Heart left ventricle (tissue), 16 donors: ENCODE measurements around the gene NCL. TPM values are rescaled to one million over a fixed set of nuclear protein-coding genes. Genes with fewer than 3 reads are reported as not detected.

ENCODE experiments used
- ATAC-seq, 4 donors: fragments of 200-7000 bp; cut with Tn5 transposase; one replicate each; pipeline ENCODE4 v1.9.1; 2020 to 2022; ENCODE audit warnings: moderate library complexity in 4 of 4, mild to moderate bottlenecking in 3 of 4, moderate number of reproducible peaks in 1 of 4
- DNase-seq, 5 donors: peaks; one replicate each; pipeline ENCODE4 v3.0.0-alpha.2; 2020
- H3K27ac ChIP-seq, 12 donors: fragments of 200-600 bp; sonication (generic) in 4 of 12; one replicate each; pipeline versions ENCODE4 v1.5.0 to v1.8.0; 2016 to 2022; ENCODE audit warnings: mild to moderate bottlenecking in 2 of 12
- H3K27me3 ChIP-seq, 9 donors: fragments of 200-600 bp; sonication (generic) in 2 of 9; one replicate each; pipeline versions ENCODE4 v1.5.1 to v1.8.0; 2016 to 2022; ENCODE audit warnings: mild to moderate bottlenecking in 3 of 9
- H3K36me3 ChIP-seq, 9 donors: fragments of 200-600 bp; sonication (generic) in 2 of 9; one replicate each; pipeline versions ENCODE4 v1.5.0 to v1.8.0; 2018 to 2022; ENCODE audit warnings: mild to moderate bottlenecking in 2 of 9
- H3K4me1 ChIP-seq, 12 donors: fragments of 200-600 bp; sonication (generic) in 4 of 12; one replicate each; pipeline versions ENCODE4 v1.5.0 to v1.8.0; 2016 to 2022; ENCODE audit warnings: mild to moderate bottlenecking in 3 of 12
- H3K4me3 ChIP-seq, 12 donors: fragments of 200-600 bp; sonication (generic) in 4 of 12; one replicate each; pipeline versions ENCODE4 v1.5.0 to v1.8.0; 2017 to 2022; ENCODE audit warnings: mild to moderate bottlenecking in 9 of 12, moderate library complexity in 4 of 12
- H3K9me3 ChIP-seq, 12 donors: fragments of 200-600 bp; sonication (generic) in 4 of 12; one replicate each; pipeline versions ENCODE4 v1.5.0 to v1.8.0; 2016 to 2022; ENCODE audit warnings: mild to moderate bottlenecking in 1 of 12
- POLR2A ChIP-seq, 2 donors: fragments of 450-650 bp; IDR thresholded peaks; one replicate each; pipeline ENCODE4 v1.6.1; 2017; ENCODE audit warnings: antibody characterized with exemption in 2 of 2, mild to moderate bottlenecking in 2 of 2, moderate library complexity in 2 of 2
- WGBS, 4 donors: extraction: QIAGEN DNeasy Blood & Tissue Kit in 2 of 4; methylation state at CpG; one replicate each; pipeline versions ENCODE4 v1.1.5 to v1.1.7; 2013 to 2018; 5-methylcytosine and 5-hydroxymethylcytosine counted together
- intact Hi-C, 10 donors: fragments of 100-400 bp; cut with DNase I; formaldehyde crosslinking; loops; one replicate each; pipeline versions ENCODE4 v1.11.1 to v1.14.2; 2022
- polyA plus RNA-seq, 2 donors: library from polyadenylated mRNA; stranded (reverse); fragments of 200-250 nt; gene quantifications; one replicate each; pipeline ENCODE4 v1.2.3, GENCODE V29; 2013
- total RNA-seq, 9 donors: library from RNA; depleted of rRNA in 2 of 9; stranded (reverse); fragments of >200 nt in 2 of 9; fragmentation: NEBNext Ultra II Directional in 3 of 9; extraction: Animal tissue kit (Norgen Biotek cat#: 25700) in 3 of 9; gene quantifications; one replicate each; pipeline versions ENCODE4 v1.1.0 to v1.2.4, GENCODE V29; 2016 to 2023
- TF ChIP-seq, protein P1 (sequence below), 12 donors: fragments of 200-600 bp; sonication (generic) in 4 of 12; IDR thresholded peaks; one replicate each; pipeline versions ENCODE4 v1.5.0 to v1.8.0; 2018 to 2022; ENCODE audit warnings: antibody characterized with exemption in 12 of 12, mild to moderate bottlenecking in 5 of 12
- donor health status: ischemic (EF 13 %, LVEDD 7.1; RV severe dilation, severe dysfunction).
- donor health status: healthy with polysubstance abuse.
- donor health status: DM: no; HTN: yes; CAD: no.
- donor health status: DM: no; HTN: no; CAD: no.
- donor health status: ischemic (EF 25% LVEDD 6.9; RV normal size, moderate dysfunction).
- donor health status: ischemic (EF 25% LVEDD 5.7; RV mildly dilated, moderate dysfunction).
- donor health status: healthy.
- donor health status: DM: yes; HTN: yes; CAD: no.
- donor health status: ischemic (EF 35%, LVEDD 5.7; RV mildly dilated, moderate dysfunction).
- donor health status: nonischemic (EF 11% LVEDD 7.7; RV severe dilation, severe dysfunction).
- donor health status: DM: yes; HTN: yes; CAD: no.
- donor health status: PGD.
- donor health status: ischemic (EF 29% LVEDD 5.4; RV normal size, mild dysfunction).
- donor health status: nonischemic (EF 23%, LVEDD 6.1; RV moderate dilation, normal function).

NCL gene
- total and polyA plus RNA-seq, 11 donors = 60.9 to 352 (median 274) TPM

DNA sequence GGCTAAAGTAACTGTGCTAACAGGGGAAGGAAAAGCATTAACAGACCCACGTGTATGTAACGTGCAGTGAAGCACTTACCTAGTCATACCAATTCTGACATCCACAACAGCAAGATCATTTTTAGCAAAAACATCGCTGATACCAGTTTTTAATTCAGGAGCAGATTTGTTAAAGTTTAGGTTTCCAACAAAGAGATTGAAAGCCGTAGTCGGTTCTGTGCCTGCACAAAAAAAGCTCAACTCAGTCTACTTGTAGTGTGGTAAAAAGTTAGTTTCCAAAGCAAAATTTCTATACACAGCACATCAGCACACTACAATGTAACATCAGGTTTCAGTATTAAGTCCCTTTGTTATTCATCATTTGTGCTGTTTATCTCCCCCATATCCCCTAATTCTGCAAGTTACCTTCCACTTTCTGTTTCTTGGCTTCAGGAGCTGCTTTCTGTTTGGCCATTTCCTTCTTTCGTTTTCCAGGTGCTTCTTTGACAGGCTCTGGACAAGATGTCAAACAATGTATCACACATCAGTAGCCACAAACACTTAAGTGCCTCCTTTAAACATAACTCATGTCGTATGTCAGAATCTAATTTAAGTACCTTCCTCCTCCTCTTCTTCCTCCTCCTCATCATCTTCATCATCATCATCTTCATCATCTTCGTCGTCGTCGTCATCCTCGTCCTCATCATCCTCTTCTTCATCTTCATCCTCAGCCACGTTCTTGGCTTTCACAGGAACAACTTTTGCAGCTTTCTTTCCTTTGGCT lies 4.0 kb downstream of the NCL start:
- ATAC-seq = no peak
- no peak overlapping the region for H3K4me3 ChIP-seq
- H3K4me1 ChIP-seq = peaks cover 0 to 53% (median 18%) of the 10 kb centered on the region in 12 donors
- 76 to 77% (median 77%) methylated on average over 13 of the region's 13 CpGs for WGBS, 4 donors
- no peaks in the 10 kb centered on the region for H3K27me3 ChIP-seq
- no peak overlapping the region for H3K27ac ChIP-seq
- H3K36me3 ChIP-seq = peaks cover 8 to 79% (median 78%) of the 10 kb centered on the region in 9 donors
- no peaks in the 10 kb centered on the region for H3K9me3 ChIP-seq
- TF ChIP-seq, protein P1, sequence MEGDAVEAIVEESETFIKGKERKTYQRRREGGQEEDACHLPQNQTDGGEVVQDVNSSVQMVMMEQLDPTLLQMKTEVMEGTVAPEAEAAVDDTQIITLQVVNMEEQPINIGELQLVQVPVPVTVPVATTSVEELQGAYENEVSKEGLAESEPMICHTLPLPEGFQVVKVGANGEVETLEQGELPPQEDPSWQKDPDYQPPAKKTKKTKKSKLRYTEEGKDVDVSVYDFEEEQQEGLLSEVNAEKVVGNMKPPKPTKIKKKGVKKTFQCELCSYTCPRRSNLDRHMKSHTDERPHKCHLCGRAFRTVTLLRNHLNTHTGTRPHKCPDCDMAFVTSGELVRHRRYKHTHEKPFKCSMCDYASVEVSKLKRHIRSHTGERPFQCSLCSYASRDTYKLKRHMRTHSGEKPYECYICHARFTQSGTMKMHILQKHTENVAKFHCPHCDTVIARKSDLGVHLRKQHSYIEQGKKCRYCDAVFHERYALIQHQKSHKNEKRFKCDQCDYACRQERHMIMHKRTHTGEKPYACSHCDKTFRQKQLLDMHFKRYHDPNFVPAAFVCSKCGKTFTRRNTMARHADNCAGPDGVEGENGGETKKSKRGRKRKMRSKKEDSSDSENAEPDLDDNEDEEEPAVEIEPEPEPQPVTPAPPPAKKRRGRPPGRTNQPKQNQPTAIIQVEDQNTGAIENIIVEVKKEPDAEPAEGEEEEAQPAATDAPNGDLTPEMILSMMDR (IDR thresholded peaks at IDR 0.05) = no peak
- TF ChIP-seq POLR2A (IDR thresholded peaks at IDR 0.05) = no peak
- intact Hi-C loops = no loop called here
- no peak for DNase-seq

DNA sequence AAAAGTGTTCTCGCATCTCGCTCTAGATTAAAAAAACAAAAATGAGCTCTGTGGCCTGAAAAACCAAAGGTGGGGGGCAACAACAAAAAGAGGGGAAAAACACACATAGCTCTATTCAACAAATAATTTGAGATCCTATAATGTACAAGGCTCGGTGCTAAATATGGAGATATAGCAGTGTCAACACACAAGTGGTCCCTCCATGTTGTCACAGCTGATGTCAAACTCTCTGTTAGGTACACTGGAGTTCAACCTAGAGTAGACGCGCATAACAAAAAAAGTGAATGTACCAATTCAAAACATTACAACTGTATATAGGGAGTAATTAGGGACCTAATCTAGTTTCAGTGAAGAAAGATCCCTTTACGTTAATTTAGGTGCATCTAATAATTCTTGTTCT lies 5.9 kb downstream of the NCL start:
- ATAC-seq = no peak
- Histone ChIP-seq H3K4me3 (no peak overlapping the region), H3K9me3 (no peaks in the 10 kb centered on the region), H3K27me3 (no peaks in the 10 kb centered on the region), H3K36me3 (peaks cover 8 to 98% (median 97%) of the 10 kb centered on the region in 9 donors), H3K27ac (no peak overlapping the region), H3K4me1 (peaks cover 0 to 46% (median 14%) of the 10 kb centered on the region in 12 donors)
- TF ChIP-seq, protein P1 (IDR thresholded peaks at IDR 0.05) = no peak
- no peak for TF ChIP-seq POLR2A (IDR thresholded peaks at IDR 0.05)
- no peak for DNase-seq
- 92 to 95% (median 93%) methylated on average over 6 of the region's 6 CpGs for WGBS, 4 donors
- intact Hi-C loops = loop anchor here in 1 of 10 donors (10.0 kb wide), 1 partner anchor 354 kb away; no protein-coding TSS in a partner anchor

DNA sequence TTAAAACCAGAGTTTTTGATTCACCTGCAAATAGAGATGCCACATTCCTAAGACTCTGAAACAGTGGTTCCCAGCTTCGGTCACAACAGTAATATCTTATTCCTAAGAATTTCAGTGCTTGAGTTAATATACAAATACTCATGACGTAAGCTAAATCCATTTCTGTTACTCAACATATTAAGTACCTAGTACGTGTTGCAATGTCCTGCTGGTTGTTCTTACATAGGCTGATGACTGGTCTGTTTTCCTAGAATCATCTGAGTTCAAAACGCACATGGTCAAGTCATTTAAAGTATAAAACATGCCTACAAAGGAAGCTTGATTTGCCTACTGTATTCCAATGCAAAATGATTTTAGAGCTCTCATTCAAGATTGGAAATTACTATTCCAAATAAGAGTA lies 7.2 kb downstream of the NCL start:
- H3K27ac ChIP-seq = no peak overlapping the region
- ATAC-seq (no peak), DNase-seq (no peak)
- no peaks in the 10 kb centered on the region for H3K27me3 ChIP-seq
- H3K9me3 ChIP-seq = no peaks in the 10 kb centered on the region
- H3K4me3 ChIP-seq = no peak overlapping the region
- WGBS, 4 donors = 61 to 77% (median 76%) methylated on average over 4 of the region's 4 CpGs
- intact Hi-C loops = loop anchor here in 1 of 10 donors (10.0 kb wide), 1 partner anchor 352 kb away; no protein-coding TSS in a partner anchor
- H3K36me3 ChIP-seq = peaks cover 3 to 99% (median 94%) of the 10 kb centered on the region in 9 donors
- TF ChIP-seq POLR2A (IDR thresholded peaks at IDR 0.05) = no peak
- TF ChIP-seq, protein P1 (IDR thresholded peaks at IDR 0.05) = no peak
- peaks cover 0 to 34% (median 3%) of the 10 kb centered on the region in 12 donors for H3K4me1 ChIP-seq

DNA sequence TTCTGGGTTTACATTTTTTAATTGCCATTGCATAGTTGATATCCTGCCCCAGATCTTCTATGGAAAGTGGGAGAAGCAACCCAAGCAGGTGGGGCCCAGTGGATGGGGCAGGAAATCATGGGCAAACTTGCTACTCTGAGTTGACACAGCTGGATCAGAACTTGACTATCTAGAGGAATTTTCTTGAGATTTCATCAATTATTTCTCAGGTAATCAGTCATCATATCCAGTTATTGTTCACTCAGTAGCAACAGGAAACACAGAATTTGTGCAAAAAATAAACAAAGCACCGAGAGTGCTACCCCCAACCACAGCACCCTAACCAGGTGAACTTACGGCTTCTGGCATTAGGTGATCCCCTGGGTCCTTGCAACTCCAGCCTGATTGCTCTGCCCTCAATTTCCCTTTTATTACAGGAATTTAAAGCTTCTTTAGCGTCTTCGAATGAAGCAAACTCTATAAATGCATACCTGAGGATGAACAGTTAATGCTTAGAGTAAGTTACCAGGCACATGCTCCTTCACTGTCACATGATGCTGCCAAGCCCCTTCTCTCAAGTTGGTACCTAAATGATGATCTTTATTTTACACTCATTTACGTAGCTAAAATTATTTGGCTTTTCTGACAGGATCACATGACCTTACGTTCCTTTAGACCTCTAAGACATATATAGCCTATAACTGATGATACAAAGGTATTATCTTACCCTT lies 7.8 kb downstream of the NCL start:
- Histone ChIP-seq H3K27ac (no peak overlapping the region), H3K4me3 (no peak overlapping the region), H3K36me3 (peaks cover 3 to 98% (median 87%) of the 10 kb centered on the region in 9 donors), H3K4me1 (peaks cover 0 to 27% (median 1%) of the 10 kb centered on the region in 12 donors), H3K9me3 (no peaks in the 10 kb centered on the region), H3K27me3 (no peaks in the 10 kb centered on the region)
- intact Hi-C loops = loop anchor here in 1 of 10 donors (10.0 kb wide), 1 partner anchor 352 kb away; no protein-coding TSS in a partner anchor
- TF ChIP-seq, protein P1 (IDR thresholded peaks at IDR 0.05) = no peak
- TF ChIP-seq POLR2A (IDR thresholded peaks at IDR 0.05) = no peak
- no peak for DNase-seq
- 72 to 79% (median 77%) methylated on average over 6 of the region's 6 CpGs for WGBS, 4 donors
- no peak for ATAC-seq
